Thyroid gland (tissue), 4 donors: Measurements from ENCODE around the gene PCBP3. TPM values are rescaled to one million over a fixed set of nuclear protein-coding genes. Genes with fewer than 3 reads are reported as not detected.
A peak's percentile ranks its signal among the peaks of the same experiment; 100 is the strongest.

Source experiments
- DNase-seq, 2 donors: peaks; one replicate each; pipeline ENCODE4 v3.0.0-alpha.2; 2019
- H3K27ac ChIP-seq, 3 donors: fragments of 200-600 bp; sonication (generic); 1 replicate in 2 of 3; 2 replicates in 1 of 3; pipeline ENCODE4 v1.5.1; 2016 to 2019; ENCODE audit warnings: mild to moderate bottlenecking in 1 of 3, moderate library complexity in 1 of 3
- H3K27me3 ChIP-seq: fragments of 200-600 bp; sonication (generic); one replicate; pipeline ENCODE4 v1.5.1; 2019
- H3K36me3 ChIP-seq, 2 donors: fragments of 200-600 bp; sonication (generic); one replicate each; pipeline ENCODE4 v1.5.1; 2016 to 2019
- H3K4me1 ChIP-seq, 2 donors: fragments of 200-600 bp; sonication (generic); one replicate each; pipeline ENCODE4 v1.5.1; 2017 to 2019
- H3K4me3 ChIP-seq, 3 donors: fragments of 200-600 bp; sonication (generic); replicated peaks in 1 of 3; 1 replicate in 2 of 3; 2 replicates in 1 of 3; pipeline ENCODE4 v1.5.1; 2016; ENCODE audit warnings: mild to moderate bottlenecking in 1 of 3
- H3K9me3 ChIP-seq: fragments of 200-600 bp; sonication (generic); one replicate; pipeline ENCODE4 v1.5.1; 2017
- CTCF ChIP-seq, 6 experiments: fragments of 200-600 bp in 3 of 6; fragments of 450-650 bp in 3 of 6; sonication (generic) in 3 of 6; IDR thresholded peaks; one replicate each; pipeline ENCODE4 v1.5.1; 2016 to 2019; ENCODE audit warnings: antibody characterized with exemption in 6 of 6, mild to moderate bottlenecking in 2 of 6, inconsistent platforms in 1 of 6, moderate library complexity in 1 of 6
- POLR2A ChIP-seq, 2 donors: fragments of 450-650 bp; IDR thresholded peaks; one replicate each; pipeline ENCODE4 v1.6.1; 2017; ENCODE audit warnings: antibody characterized with exemption in 2 of 2, mild to moderate bottlenecking in 2 of 2, moderate library complexity in 1 of 2
- WGBS, 2 donors: methylation state at CpG; one replicate each; pipeline ENCODE4 v1.1.5; 2017; 5-methylcytosine and 5-hydroxymethylcytosine counted together
- intact Hi-C: fragments of 100-400 bp; cut with DNase I; formaldehyde crosslinking; loops from one replicate; pipeline ENCODE4 v1.15.1; 2023
- total RNA-seq, 4 donors: library from RNA; depleted of rRNA; stranded (reverse); fragments of >200 nt; gene quantifications; one replicate each; pipeline ENCODE4 v1.2.3, GENCODE V29; 2016

The PCBP3 gene
- total RNA-seq, 4 donors from 2014 or later, result 0.33 to 0.98 (median 0.54) TPM; not detected in 1

- peak; percentile 78 to 79 for DNase-seq
- 23 to 24% methylated on average over 9 to 12 of the region's 12 CpGs for WGBS, 2 donors
- Histone ChIP-seq H3K27ac (peak overlapping the region; percentile 87 to 93 (median 91)), H3K4me3 (no peak overlapping the region), H3K4me1 (peaks cover 24 to 40% of the 10 kb centered on the region in 2 donors), H3K36me3 (no peaks in the 10 kb centered on the region), H3K27me3 (no peaks in the 10 kb centered on the region), H3K9me3 (no peaks in the 10 kb centered on the region)
- TF ChIP-seq POLR2A (IDR thresholded peaks at IDR 0.05), result peak in 1 of 2 donors; percentile 35
- peak in 4 of 6 experiments; percentile 38 to 45 (median 43) for TF ChIP-seq CTCF (IDR thresholded peaks at IDR 0.05)
- intact Hi-C loops, result no loop called here
These were observed 310.7 kb downstream of the PCBP3 start for GRCh38 chr21:45954261-45954660.

- TF ChIP-seq POLR2A (IDR thresholded peaks at IDR 0.05), result no peak
- TF ChIP-seq CTCF (IDR thresholded peaks at IDR 0.05), result no peak
These were observed 311.4 kb downstream of the PCBP3 start for GRCh38 chr21:45954921-45955320.

GRCh38 chr21:45957551-45957950 lies 314.0 kb downstream of the PCBP3 start:
- no peaks in the 10 kb centered on the region for H3K9me3 ChIP-seq
- TF ChIP-seq POLR2A (IDR thresholded peaks at IDR 0.05), result no peak
- no peak for TF ChIP-seq CTCF (IDR thresholded peaks at IDR 0.05)
- no peaks in the 10 kb centered on the region for H3K36me3 ChIP-seq
- H3K4me3 ChIP-seq, result no peak overlapping the region
- no peak for DNase-seq
- H3K4me1 ChIP-seq, result peaks cover 14 to 29% of the 10 kb centered on the region in 2 donors
- H3K27me3 ChIP-seq, result no peaks in the 10 kb centered on the region
- intact Hi-C loops, result no loop called here
- WGBS, 2 donors, result 87 to 94% methylated on average over 4 of the region's 4 CpGs
- H3K27ac ChIP-seq, result no peak overlapping the region

More at GRCh38 chr21:45954921-45955320, 311.4 kb downstream of the PCBP3 start:
- H3K9me3 ChIP-seq, result no peaks in the 10 kb centered on the region
- DNase-seq, result peak; percentile 67 to 68
- no peaks in the 10 kb centered on the region for H3K27me3 ChIP-seq
- no peaks in the 10 kb centered on the region for H3K36me3 ChIP-seq
- H3K4me3 ChIP-seq, result no peak overlapping the region
- H3K27ac ChIP-seq, result peak overlapping the region; percentile 87 to 93 (median 91)
- intact Hi-C loops, result no loop called here
- WGBS, 2 donors, result 69 to 80% methylated on average over 6 of the region's 6 CpGs
- H3K4me1 ChIP-seq, result peaks cover 22 to 38% of the 10 kb centered on the region in 2 donors

- no peak overlapping the region for H3K27ac ChIP-seq
- H3K4me3 ChIP-seq, result no peak overlapping the region
- TF ChIP-seq POLR2A (IDR thresholded peaks at IDR 0.05) (no peak), CTCF (IDR thresholded peaks at IDR 0.05) (no peak)
- H3K9me3 ChIP-seq, result no peaks in the 10 kb centered on the region
- no peaks in the 10 kb centered on the region for H3K27me3 ChIP-seq
- intact Hi-C loops, result no loop called here
- DNase-seq, result no peak
- 55 to 59% methylated on average over 7 of the region's 7 CpGs for WGBS, 2 donors
- peaks cover 11 to 23% of the 10 kb centered on the region in 2 donors for H3K4me1 ChIP-seq
- no peaks in the 10 kb centered on the region for H3K36me3 ChIP-seq
These were observed 314.6 kb downstream of the PCBP3 start for GRCh38 chr21:45957981-45958600.

- TF ChIP-seq POLR2A (IDR thresholded peaks at IDR 0.05) (no peak), CTCF (IDR thresholded peaks at IDR 0.05) (no peak)
- H3K27ac ChIP-seq, result peak overlapping the region in 1 of 3 donors; percentile 37
- WGBS, 2 donors, result 80 to 83% methylated on average over 5 of the region's 5 CpGs
- H3K27me3 ChIP-seq, result no peaks in the 10 kb centered on the region
- intact Hi-C loops, result no loop called here
- no peak for DNase-seq
- H3K4me1 ChIP-seq, result peaks cover under 1 to 12% of the 10 kb centered on the region in 2 donors
- H3K36me3 ChIP-seq, result no peaks in the 10 kb centered on the region
- H3K9me3 ChIP-seq, result no peaks in the 10 kb centered on the region
- H3K4me3 ChIP-seq, result no peak overlapping the region
These were observed 315.7 kb downstream of the PCBP3 start for GRCh38 chr21:45959182-45959581.
